ENCODE results near the gene CNTNAP4.

The CNTNAP4 gene

GRCh38 chr16:76500006-76500405 is 222.8 kb downstream of the CNTNAP4 start:
- no peak for DNase-seq (ENCODE audit: extremely low read depth, low read depth)
- TF ChIP-seq, protein P1, sequence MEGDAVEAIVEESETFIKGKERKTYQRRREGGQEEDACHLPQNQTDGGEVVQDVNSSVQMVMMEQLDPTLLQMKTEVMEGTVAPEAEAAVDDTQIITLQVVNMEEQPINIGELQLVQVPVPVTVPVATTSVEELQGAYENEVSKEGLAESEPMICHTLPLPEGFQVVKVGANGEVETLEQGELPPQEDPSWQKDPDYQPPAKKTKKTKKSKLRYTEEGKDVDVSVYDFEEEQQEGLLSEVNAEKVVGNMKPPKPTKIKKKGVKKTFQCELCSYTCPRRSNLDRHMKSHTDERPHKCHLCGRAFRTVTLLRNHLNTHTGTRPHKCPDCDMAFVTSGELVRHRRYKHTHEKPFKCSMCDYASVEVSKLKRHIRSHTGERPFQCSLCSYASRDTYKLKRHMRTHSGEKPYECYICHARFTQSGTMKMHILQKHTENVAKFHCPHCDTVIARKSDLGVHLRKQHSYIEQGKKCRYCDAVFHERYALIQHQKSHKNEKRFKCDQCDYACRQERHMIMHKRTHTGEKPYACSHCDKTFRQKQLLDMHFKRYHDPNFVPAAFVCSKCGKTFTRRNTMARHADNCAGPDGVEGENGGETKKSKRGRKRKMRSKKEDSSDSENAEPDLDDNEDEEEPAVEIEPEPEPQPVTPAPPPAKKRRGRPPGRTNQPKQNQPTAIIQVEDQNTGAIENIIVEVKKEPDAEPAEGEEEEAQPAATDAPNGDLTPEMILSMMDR (IDR thresholded peaks at IDR 0.05; ENCODE audit: low read depth, low read length), result no peak

- DNase-seq (ENCODE audit: extremely low read depth, low read depth), result no peak
- TF ChIP-seq, protein P1 (IDR thresholded peaks at IDR 0.05; ENCODE audit: low read depth, low read length), result no peak
Measured at GRCh38 chr16:76502063-76502462, 224.9 kb downstream of the CNTNAP4 start.

DNA sequence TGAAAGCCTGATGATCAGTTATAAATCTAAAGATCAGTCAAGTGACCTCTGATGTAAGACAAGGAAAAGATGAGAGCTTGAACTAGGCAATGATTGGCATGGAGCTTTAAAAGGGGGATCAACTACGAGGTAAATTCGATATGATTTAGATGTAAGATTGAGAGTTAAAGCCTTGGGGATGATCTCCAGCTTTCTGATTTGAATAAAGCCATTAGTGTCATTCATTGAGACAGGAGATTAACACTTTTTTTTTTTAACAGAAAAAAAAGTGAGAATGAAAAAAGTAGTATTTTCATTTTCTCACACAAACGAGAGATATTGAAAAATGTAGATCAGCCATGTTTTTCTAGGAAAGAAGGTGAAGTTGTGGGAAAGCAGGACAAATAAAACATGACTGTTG is 225.4 kb downstream of the CNTNAP4 start:
- TF ChIP-seq, protein P1 (IDR thresholded peaks at IDR 0.05; ENCODE audit: low read depth, low read length), result no peak
- DNase-seq (ENCODE audit: extremely low read depth, low read depth), result no peak

DNA sequence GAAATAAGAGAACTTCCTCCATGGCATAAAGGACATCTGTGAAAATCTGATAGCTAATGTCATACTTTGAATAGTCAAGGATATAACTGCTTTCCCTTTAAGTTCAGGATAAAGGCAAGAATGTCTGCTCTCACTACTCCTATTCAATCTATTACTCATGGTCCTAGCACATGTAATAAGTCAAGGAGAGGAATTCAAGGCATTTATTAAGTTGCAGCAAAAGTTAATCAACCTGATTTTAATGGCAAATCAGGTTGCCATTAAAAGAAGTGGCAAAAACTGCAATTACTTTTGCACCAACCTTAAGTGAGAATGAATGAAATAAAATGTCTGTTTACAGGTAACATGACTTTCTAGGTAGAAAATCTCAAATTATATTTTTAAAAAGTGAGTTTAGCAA is 225.9 kb downstream of the CNTNAP4 start:
- no peak for DNase-seq (ENCODE audit: extremely low read depth, low read depth)
- TF ChIP-seq, protein P1 (IDR thresholded peaks at IDR 0.05; ENCODE audit: low read depth, low read length), result no peak

- DNase-seq (ENCODE audit: extremely low read depth, low read depth), result no peak
- TF ChIP-seq, protein P1 (IDR thresholded peaks at IDR 0.05; ENCODE audit: low read depth, low read length), result no peak
Measured at GRCh38 chr16:76511203-76511602, 234.0 kb downstream of the CNTNAP4 start.

- TF ChIP-seq, protein P1 (IDR thresholded peaks at IDR 0.05; ENCODE audit: low read depth, low read length), result no peak
- DNase-seq (ENCODE audit: extremely low read depth, low read depth), result no peak
Measured at GRCh38 chr16:76518781-76519180, 241.6 kb downstream of the CNTNAP4 start.

DNA sequence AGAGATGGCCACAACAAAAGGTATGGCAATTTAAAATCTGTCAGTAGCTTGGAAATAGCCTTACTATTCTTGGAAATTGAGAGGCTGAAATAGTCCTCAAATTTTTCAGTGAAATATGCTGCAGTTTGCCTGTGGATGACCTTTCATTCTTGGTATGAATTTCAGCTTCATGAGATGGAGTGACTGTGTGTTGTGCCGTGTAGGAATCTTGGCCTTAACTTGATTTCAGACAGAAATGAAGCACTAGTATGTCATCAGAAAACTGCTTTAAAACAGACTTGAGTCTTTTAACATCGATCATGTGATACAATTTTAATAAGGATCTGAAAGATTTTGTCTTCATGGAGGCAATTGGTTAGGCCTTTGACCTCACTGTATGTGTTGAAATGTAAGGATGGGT is 247.2 kb downstream of the CNTNAP4 start:
- no peak for DNase-seq (ENCODE audit: extremely low read depth, low read depth)
- TF ChIP-seq, protein P1 (IDR thresholded peaks at IDR 0.05; ENCODE audit: low read depth, low read length), result no peak
